Measurements from ENCODE around the gene RASGRP2.

The RASGRP2 gene

DNA sequence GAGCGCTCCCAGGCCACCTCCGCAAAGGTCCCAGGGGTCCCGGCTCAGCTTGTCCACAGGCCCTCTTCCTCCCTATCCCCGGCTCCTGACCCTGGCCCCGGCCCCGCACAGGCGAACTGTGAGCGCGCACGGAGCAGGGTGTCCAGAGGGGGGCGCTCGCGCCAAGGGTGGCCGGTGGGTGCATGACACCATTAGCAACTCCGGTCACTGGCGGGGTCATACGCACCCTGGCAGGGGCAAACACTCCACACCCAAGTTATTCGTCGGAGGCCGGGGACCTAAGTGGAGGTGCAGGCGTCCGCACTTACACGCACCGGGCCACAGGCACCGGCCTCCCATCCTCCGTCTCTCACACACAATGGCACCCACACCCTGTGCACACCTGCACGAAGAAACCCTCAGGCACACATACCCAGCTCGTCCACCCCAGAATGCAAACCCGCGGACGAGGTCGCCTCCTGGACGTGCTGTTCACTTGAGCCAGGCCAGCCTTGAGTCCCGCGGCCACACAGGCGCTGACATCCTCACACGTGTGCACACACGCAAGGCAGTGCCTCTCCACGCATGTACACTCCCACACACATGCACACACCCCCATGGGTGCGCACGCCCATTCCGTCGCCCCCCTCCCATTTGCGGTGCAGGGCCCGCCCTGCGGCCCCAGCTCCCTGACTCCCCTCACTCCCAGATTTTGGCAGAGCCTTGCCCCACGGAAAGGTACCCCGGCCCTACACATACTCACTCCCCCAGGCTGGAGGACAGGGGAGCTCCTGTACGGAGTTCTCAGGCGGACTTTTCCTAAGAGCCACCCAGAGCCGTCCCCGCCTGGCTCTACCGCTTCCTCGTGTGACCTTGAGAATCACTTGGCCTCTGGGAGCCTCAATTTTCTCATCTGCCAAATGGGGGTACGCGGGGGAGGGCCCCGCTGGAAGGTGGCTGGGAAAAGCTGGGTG is at the start of gene RASGRP2:
TSS of gene RASGRP2 (minus strand) at position 552 of the 953 bp plus-strand sequence. CDS start 1,276 bp downstream, outside the sequence.
- DNase-seq (ENCODE audit: low read depth in 1 of 2, low spot score in 1 of 2) = peak; percentile 68 to 76

DNA sequence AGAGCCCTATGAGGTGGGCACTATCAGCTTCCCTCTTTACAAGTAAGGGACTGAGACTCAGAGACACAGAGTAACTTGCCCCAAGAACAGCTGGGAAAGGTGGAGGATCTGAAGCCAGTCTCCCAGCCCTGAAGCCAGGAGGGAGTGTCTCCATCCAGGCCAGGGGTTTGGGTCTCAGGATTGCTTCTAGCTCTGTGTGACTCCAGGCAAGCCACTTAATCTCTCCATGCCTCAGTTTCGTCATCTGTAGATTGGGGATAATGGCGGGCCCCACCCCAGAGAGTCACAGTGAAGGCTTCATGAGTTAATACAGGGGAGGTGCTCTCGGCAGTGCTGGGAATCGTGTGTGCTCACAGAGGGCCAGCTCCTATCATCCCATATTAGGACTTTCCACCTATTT is 48.5 kb upstream of the RASGRP2 start:
- no peak for DNase-seq (ENCODE audit: low read depth in 1 of 2, low spot score in 1 of 2)

DNA sequence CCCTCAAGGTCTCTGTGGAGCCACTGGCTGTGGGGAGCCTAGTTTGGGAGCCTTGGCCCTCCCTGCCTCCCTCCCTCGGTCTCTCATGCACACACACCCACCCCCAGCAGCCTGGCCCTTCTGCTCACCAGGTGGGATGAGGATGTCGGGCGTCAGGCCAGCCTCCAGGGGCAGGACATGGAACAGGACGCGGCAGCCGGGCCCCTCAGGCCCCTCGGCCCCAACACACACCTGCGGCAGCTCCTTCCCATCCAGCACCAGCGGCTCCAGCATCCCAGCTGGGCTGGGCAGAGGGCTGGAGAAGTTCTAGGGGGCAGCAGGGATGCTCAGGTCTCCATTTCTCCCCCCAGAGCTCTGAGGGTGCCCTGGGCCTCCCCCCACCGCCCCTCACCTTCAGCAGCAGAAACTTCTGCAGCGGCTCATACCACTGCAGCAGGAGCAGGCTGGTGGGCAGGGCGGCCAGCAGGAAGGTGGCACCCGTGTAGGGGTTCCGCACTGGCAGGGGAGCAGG is 47.9 kb upstream of the RASGRP2 start:
- no peak for DNase-seq (ENCODE audit: low read depth in 1 of 2, low spot score in 1 of 2)

DNA sequence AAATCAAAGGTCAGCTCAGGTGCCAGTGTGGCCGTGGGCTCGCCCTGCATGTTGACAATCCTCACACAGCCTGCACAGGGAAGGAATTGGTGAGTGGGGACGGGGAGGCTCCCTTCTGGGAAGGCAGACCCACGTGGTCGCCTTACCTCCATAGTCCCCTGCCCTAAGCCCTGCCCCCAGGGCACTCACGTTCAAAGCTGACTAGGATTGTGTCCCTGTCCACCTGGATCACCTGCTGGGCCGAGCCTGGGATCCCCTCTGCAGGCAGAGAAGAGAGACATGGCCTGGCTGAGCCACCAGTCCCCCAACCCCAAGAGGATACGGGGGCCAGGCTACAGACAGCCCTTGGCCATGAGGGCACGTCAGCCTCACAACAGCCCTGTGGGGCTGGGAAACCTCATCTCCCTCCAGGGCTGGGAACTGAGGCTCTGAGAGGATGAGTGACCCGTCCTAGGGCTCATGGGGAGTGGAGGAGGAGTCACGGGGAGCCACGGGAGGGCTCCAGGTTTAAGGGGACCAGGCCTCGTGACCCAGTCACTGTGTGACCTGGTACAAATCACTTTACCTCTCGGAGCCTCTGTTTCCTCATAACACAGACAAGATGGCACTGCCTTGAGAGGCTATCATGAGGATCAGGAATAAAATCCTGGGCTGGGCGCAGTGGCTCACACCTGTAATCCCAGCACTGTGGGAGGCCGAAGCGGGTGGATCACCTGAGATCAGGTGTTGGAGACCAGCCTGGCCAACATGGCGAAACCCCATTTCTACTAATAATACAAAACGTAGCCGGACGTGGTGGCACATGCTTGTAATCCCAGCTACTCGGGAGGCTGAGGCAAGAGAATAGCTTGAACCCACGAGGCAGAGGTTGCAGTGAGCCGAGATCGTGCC is 46.5 kb upstream of the RASGRP2 start:
- no peak for DNase-seq (ENCODE audit: low read depth in 1 of 2, low spot score in 1 of 2)

DNA sequence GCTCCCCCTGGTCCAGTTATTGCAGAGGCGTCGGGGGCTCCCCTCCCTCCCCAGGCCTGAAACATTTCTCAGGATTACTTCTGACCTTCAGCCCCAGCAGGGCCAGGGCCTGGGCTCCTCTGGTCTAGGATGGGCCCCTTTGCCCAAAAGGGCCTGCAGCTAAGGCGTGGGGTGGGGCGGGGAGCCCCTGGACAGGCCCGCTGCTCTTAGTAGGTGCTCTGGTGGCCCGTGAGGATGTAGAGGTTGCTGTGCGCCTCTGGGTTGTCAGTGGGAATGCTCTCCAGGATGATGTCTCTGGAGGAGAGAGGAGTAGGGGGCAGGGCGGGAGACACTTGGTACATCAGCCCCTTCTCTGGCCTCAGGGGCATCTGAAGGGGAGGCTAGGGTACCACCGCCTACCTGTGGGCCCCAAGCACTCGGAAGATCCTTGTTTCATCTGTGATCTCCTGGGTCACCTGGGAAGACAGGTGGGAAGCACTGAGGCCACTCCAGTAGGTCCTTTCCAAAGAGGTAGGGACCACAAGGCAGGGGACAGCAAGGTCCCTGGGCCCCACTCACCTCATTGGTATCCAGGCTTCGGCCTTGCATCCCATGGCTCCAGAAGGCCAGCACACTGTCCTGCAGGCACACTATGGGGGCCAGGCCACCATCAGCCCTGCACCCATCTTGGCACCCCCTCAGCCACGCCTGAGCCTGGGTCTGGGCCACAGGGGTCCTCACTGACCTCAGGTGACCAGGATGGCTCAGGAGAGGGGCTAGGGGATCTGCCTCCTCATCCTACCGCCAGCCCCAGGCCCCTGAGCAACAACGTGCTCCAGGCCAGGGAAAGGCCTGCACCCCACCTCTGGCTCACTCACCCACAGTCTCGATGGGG is 45.6 kb upstream of the RASGRP2 start:
- no peak for DNase-seq (ENCODE audit: low read depth in 1 of 2, low spot score in 1 of 2)

DNA sequence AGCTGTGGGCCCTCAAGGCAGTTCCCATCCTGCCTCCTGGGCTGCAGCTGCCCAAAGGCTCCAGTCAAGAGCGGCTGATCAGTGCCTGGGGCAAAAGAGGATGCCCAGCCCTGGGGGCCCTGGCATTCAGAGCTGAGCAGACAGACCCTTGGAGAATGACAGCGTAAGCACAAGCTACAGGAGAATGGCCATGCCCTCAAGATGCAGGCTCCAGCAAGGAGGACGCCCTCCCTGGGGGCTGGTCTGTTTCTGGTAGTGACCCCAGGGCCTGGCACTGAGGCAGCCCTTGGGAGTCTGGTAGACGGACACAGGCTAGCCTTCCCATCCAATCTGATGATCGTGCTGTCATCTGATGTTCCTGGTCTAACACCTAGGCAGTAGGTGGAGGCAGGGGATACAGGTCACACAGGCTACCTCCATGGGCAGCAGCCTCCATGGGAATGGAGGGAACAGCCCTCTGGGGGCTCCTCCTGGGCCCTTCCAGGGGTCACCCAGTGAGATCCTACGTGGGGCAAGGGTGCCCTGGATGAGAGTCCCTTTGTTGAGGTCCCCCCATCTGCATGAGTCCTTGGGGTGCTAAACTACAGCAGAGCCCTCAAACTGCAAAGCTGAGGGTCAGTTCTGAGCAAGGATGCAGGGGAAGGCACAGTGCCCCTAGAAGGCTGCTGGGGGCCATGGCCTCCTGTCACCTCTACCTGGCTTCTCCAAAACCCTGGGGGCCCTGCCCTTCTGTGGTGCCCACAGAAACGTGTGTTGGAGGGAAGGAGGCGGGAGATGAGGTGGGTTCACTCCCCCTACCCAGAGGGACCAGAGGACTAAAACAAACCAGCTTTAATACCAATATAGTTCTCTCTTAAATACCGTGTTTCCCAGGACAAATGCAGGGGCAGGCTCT is 44.6 kb upstream of the RASGRP2 start:
- DNase-seq (ENCODE audit: low read depth in 1 of 2, low spot score in 1 of 2) = no peak

DNA sequence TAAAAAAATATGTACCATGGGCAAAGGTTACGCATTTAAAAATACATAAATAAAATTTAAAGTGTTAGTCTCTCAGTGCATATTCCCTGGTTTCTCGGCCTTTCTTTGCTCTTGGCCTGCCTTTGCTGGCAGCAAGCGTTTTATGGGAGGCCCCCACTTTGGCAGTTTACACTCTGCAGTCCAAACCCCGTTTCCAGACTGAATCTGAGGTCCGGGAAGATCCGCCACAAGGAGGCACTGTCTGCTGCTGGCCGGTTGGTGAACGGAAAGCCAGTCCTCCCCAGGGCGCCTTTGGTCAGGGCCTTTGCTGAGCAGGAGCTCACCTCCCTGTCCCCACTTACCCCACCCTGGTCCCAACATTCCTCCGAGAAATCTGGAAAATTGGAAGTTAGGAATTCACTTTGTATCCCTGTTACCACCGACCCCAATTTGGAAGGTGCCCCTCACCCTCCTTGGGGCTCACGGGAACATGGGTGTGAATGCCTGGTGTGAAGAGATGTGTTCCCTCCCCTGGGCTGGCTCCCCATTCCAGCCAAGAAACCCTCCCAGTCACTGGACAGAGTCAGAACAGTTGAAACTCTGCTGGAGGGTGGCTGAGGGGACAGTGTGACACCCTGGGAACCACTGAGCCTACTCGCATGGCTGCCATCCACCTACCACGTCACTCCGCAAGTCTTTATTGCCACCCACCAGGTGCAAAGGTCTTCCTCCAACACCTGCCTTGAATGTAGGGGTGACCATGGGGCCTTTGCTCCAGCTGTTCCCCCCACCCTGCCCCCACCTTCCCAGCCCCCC is 43.8 kb upstream of the RASGRP2 start:
- peak in 1 of 2 donors; percentile 47 for DNase-seq (ENCODE audit: low read depth in 1 of 2, low spot score in 1 of 2)

DNA sequence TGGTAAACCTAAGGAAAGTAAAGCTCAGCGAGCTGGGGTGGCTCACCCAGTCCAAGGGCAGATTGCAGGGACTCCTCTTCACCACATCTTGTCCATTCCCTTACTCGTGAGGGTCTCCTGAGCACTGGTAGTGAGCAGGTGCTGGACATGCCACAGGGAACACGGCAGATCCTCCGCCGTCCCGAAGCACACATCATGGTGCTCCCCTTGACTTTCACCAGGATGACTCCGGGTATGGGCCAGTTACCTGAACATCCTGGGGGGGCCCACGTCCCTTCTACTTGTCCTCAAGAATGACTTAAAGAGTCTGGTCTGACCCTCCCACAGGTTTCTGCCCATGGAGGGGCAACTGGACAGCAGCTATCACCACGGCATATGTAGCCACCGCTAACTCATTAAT is 42.4 kb upstream of the RASGRP2 start:
- DNase-seq (ENCODE audit: low read depth in 1 of 2, low spot score in 1 of 2) = no peak

DNA sequence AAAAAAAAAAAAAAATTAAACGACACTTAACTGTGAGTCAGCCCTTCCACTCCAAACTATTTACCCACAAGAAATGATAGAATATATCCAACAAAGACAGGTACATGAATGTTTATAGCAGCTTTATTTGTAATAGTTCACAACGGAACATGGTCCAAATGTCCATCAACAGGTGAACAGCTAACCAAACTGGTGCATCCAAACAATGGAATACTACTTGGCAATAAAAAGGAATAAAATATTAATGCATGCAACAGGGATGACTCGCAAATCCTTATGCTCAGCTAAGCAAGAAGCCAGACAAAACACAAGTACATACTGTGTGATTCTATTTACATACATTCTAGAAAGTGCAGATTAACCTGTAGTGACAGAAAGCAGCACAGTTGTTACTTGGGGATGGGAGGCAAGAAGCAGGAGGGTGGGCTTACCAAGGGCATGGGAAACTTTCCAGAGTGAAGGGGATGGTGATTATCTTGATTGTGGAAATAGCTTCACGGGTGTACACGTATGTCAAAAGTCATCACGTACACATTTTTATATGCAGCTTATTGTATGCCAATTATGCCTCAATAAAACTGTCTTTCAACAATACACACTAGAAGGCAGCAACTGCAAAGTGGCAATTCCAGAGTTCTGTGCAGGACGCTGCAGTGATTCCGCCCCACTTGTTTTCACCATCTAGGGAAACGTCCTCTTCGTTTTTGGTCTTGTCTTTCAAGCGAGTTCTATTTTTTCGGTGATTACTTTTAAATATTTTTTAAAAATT is 41.1 kb upstream of the RASGRP2 start:
- no peak for DNase-seq (ENCODE audit: low read depth in 1 of 2, low spot score in 1 of 2)

DNA sequence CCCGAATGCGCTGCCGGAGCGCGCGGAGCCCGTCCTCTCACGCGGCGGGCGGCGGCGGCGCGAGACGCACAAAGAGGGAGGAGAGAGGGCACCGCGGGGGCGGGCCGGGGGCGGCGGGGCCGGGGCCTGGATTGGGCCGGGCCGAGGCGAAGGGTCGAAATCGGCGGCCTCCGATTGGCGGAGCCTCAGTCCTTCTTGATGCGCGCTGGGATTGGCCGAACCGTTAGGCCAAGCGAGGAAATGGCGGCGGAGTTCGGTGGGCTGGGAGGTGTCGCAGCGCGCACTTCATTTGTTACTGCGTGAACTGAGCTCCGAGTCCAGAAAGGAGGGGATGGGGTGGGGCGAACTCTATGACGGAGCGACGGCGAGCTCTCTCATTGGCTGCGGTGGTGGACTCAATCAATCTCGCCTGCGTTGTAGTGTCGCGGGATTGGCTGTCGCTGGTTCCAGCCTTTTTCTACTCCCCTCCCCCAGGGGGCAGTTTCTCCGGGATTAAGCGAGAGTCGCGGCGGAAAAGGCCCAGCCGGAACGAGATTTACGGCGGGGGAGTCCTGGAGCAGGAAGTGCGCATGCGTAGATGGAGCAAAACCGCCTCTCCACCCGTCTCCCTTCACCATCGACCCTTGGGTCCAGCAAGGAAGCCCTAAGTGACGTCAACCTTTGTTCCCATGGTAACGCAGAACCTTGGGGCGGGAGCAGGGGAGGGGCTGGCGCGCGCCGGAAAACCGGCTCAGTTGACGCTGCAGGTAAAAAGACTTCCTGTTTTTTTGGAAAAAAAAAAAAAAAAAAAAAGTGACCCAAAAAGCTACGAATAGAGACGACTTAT is 34.7 kb upstream of the RASGRP2 start, which contains the start of gene SF1:
TSS of gene SF1 (minus strand) at position 70 of the 826 bp plus-strand sequence. CDS start 150 bp downstream, outside the sequence.
- DNase-seq (ENCODE audit: low read depth in 1 of 2, low spot score in 1 of 2) = peak; percentile 94 to 99

DNA sequence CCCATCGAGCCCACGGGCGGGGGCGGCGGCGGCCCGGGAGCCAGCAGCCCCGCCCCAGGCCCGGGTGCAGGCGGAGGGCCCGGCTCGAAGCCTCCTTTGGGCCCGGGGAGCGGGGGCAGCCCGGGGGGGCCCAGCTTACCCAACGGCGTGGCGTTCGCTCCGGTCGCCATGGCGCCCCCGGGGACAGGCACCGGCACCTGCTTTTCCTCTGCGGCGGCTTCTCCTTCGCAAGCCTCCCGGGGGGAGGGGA is 34.2 kb upstream of the RASGRP2 start:
- DNase-seq (ENCODE audit: low read depth in 1 of 2, low spot score in 1 of 2) = no peak

DNA sequence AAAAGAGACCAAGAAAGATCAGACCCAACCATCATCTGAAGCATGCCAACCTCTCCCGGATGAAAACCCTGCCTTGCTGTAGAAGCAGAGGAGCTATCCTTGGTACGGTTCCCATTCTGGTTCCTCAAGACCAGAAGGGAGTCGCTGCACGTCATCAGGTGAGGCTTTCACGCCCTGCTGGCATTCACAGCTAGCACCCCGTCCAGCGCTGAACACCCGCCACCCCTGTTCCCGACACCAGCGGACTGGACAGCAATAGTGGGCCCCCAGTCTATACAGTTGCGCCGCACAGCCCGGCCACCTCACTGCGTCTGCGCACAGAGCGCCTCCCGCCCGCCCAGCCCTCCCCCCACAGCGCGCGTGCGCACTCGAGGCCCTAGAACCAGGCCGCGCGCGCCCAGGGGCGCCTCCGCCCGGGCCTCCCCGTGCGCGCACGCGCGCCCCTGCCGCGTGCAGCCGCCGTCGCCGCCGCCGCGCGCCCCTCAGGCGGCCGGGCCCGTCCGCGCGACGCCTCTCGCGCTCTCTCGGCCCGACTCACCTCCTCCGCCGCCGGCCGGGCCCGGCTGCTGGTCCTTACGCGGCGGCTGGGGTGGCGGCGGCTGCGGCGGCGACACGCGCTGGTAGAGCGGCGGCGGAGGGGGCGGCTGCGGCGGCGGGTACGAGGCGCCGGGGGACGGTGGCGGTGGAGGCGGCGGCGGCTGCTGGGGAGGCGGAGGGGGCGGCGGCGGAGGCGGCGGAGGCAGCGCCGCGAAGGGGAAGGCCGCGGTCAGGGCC is 33.7 kb upstream of the RASGRP2 start:
- peak; percentile 66 to 75 for DNase-seq (ENCODE audit: low read depth in 1 of 2, low spot score in 1 of 2)

DNA sequence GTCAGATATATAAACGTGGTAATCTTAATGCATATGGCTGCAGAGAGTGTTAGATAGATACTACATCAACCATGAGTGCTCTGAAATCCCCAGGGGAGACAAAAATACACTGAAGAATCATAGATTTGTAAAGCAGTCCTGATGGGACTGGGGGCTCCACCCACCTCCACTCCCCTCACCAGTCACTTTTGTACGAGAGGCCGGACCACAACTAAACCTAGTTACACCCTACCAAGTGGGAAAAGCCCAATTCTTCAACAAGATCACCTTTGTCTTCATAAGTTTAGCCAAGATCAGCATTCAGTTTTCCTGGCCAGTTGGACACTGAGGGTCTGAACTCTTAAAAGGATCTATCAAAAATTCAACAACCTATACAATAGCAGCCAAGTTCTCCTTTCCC is 32.9 kb upstream of the RASGRP2 start:
- DNase-seq (ENCODE audit: low read depth in 1 of 2, low spot score in 1 of 2) = no peak

DNA sequence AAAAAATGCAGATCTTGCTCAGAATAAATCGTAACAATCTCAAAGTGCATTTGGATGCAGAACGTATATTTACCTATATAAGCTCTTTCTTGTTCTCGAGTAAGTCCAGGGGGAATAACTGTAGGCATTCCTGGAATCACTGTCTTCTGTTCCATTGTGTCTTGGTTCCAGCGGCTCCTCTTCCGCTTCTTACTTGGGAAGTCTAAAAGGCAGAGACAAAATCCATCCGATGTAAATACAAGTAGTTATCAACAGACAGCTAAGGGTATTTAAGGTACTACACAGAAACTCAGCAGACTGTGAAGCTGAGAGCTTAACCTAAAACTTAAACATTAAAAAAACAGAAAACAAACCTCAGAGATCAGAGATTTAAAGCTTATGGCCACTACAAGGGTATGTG is 32.5 kb upstream of the RASGRP2 start:
- no peak for DNase-seq (ENCODE audit: low read depth in 1 of 2, low spot score in 1 of 2)

DNA sequence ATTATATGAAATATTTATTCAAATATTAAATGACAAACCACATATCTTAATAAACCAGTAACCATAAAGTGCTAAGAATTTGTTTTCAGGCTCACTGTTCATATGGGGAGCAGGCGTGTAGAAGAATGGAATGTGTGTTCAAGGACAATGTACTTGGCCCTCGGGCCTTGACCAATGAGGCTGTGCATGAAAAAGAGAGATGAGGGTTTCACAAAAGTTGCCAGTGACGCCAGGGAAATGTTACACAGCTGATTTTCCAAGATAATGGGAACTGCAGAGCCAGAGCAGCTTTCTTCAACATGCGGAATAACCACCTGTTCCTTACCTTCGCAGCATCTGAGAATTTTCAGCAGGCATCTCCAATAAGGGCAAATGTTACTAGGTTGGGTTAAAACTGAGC is 30.2 kb upstream of the RASGRP2 start:
- DNase-seq (ENCODE audit: low read depth in 1 of 2, low spot score in 1 of 2) = no peak

DNA sequence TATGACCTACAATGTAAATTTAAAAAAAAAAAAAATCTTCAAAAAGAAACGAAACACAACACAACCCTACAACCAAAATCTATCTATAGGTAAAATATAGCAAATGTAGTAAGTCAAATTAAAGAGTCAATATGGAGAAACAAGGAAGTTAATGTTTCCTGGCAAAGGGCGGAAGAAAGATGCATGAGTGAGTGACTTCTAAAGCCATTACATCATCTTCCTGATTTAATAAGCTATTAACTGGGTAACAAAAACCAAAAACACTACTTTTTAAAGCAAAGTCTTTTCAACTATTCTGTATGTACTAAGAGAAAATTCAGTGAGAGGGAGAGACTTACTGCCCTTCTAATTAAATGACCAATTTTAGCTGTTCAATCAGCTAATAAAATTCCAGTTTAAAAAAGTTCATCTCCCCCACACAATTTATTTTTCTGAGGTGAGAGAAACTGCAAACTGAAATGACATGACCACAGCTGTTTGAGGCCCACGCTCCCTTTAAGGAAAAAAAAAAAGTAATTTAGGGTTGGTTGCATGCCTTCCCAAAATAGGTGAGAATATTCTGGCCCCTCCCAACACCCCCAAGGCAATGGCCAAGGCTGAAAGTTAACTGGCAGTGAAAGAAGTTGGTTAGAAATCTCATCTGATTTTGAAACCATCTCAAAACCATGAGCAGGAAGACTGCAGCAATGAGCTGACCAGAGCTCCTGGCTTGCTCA is 28.5 kb upstream of the RASGRP2 start:
- DNase-seq (ENCODE audit: low read depth in 1 of 2, low spot score in 1 of 2) = no peak
